H1 (cell line): ENCODE results near the gene BSND. TPM values are rescaled to one million over a fixed set of nuclear protein-coding genes. Genes with fewer than 3 reads are reported as not detected.

Source experiments
- CTCF ChIA-PET: fragments of 300-600 bp; sonication (Branson Sonifier 250); formaldehyde crosslinking; loops from one replicate; lab custom pipeline; 2021; ENCODE audit not compliant: partially characterized antibody; lab: Charles Lee
- POLR2A ChIA-PET: fragments of 300-600 bp; sonication (Branson Sonifier 250); formaldehyde crosslinking; loops from one replicate; lab custom pipeline; 2021; ENCODE audit warnings: inconsistent platforms; ENCODE audit not compliant: partially characterized antibody; lab: Charles Lee
- DNase-seq, 2 experiments: peaks; one replicate each; pipeline versions ENCODE4 v3.0.0 to v3.0.0-alpha.2; 2010 to 2022; ENCODE audit warnings: low spot score in 2 of 2, low read depth in 1 of 2, mixed read lengths in 1 of 2
- FAIRE-seq: peaks from 2 replicates; lab custom pipeline; 2011; peaks lifted over from hg19 to GRCh38; lab: Jason Lieb, UNC
- H2AFZ ChIP-seq: 2 replicates; pipeline ENCODE4 v1.8.1; 2012; ENCODE audit warnings: low read length, inconsistent platforms
- H2AK5ac ChIP-seq: 2 replicates; pipeline ENCODE4 v1.6.1; 2013; ENCODE audit warnings: low read depth, low read length
- H2BK120ac ChIP-seq: replicated peaks from 2 replicates; pipeline ENCODE3; 2013; ENCODE audit warnings: low read depth, low read length, inconsistent platforms
- H2BK12ac ChIP-seq: 2 replicates; pipeline ENCODE4 v1.6.1; 2013; ENCODE audit warnings: low read depth, low read length
- H2BK15ac ChIP-seq: 2 replicates; pipeline ENCODE4 v1.6.1; 2013; ENCODE audit warnings: low read length
- H2BK20ac ChIP-seq: 2 replicates; pipeline ENCODE4 v1.6.1; 2013; ENCODE audit warnings: low read length
- H2BK5ac ChIP-seq: 2 replicates; pipeline ENCODE4 v1.6.1; 2013; ENCODE audit warnings: low read depth, low read length
- H3K14ac ChIP-seq: 2 replicates; pipeline ENCODE4 v1.6.1; 2013; ENCODE audit warnings: inconsistent platforms; ENCODE audit not compliant: insufficient read length
- H3K18ac ChIP-seq: 2 replicates; pipeline ENCODE4 v1.6.1; 2013; ENCODE audit warnings: low read length; ENCODE audit errors: extremely low read depth
- H3K23ac ChIP-seq: 2 replicates; pipeline ENCODE4 v1.6.1; 2013; ENCODE audit warnings: inconsistent platforms; ENCODE audit not compliant: insufficient read length
- H3K23me2 ChIP-seq: 2 replicates; pipeline ENCODE4 v1.6.1; 2013; ENCODE audit warnings: low read depth, low read length
- H3K27ac ChIP-seq: 2 replicates; pipeline ENCODE4 v1.6.1; 2011; ENCODE audit warnings: low read depth, low read length, inconsistent platforms
- H3K27me3 ChIP-seq, 4 experiments: replicated peaks in 1 of 4; 1 replicate in 1 of 4; 2 replicates in 3 of 4; pipeline versions ENCODE4 v1.6.1 to v1.8.1; 2011 to 2013; ENCODE audit warnings: low read length in 3 of 4, mild to moderate bottlenecking in 3 of 4, inconsistent platforms in 2 of 4, mixed read lengths in 2 of 4, moderate library complexity in 1 of 4; ENCODE audit not compliant: control insufficient read depth in 3 of 4, insufficient read depth in 3 of 4; ENCODE audit errors: extremely low read depth in 1 of 4
- H3K36me3 ChIP-seq, 4 experiments: 2 replicates each; pipeline versions ENCODE4 v1.6.1 to v1.8.1; 2011 to 2013; ENCODE audit warnings: mild to moderate bottlenecking in 4 of 4, low read length in 3 of 4, moderate library complexity in 2 of 4, control low read depth in 1 of 4, inconsistent platforms in 1 of 4; ENCODE audit not compliant: insufficient read depth in 4 of 4, control insufficient read depth in 2 of 4
- H3K4ac ChIP-seq: replicated peaks from 2 replicates; pipeline ENCODE3; 2013; ENCODE audit warnings: low read length, low read depth, mixed read lengths, inconsistent platforms; ENCODE audit not compliant: insufficient read length
- H3K4me1 ChIP-seq, 4 experiments: replicated peaks in 1 of 4; 1 replicate in 1 of 4; 2 replicates in 3 of 4; pipeline versions ENCODE4 v1.6.1 to v1.8.1; 2011 to 2013; ENCODE audit warnings: low read length in 3 of 4, inconsistent platforms in 2 of 4, mixed read lengths in 1 of 4; ENCODE audit not compliant: insufficient read depth in 4 of 4, control insufficient read depth in 3 of 4
- H3K4me2 ChIP-seq, 2 experiments: 2 replicates each; pipeline versions ENCODE4 v1.6.1 to v1.8.1; 2011 to 2013; ENCODE audit warnings: low read depth in 2 of 2, low read length in 2 of 2, control low read depth in 1 of 2, inconsistent platforms in 1 of 2, mild to moderate bottlenecking in 1 of 2; ENCODE audit not compliant: insufficient read depth in 1 of 2
- H3K4me3 ChIP-seq, 4 experiments: fragments of 200-600, 300-600 bp in 1 of 4; sonication (generic), shearing (Covaris generic), sonication (Bioruptor Twin) in 1 of 4; 2 replicates each; pipeline versions ENCODE4 v1.5.1 to v1.8.1; 2011 to 2016; ENCODE audit warnings: low read length in 4 of 4, low read depth in 3 of 4, control low read depth in 2 of 4, inconsistent platforms in 2 of 4, mild to moderate bottlenecking in 2 of 4, mixed read lengths in 1 of 4, moderate library complexity in 1 of 4; ENCODE audit not compliant: insufficient read depth in 2 of 4; ENCODE audit errors: extremely low read depth in 1 of 4
- H3K56ac ChIP-seq: replicated peaks from 2 replicates; pipeline ENCODE3; 2013; ENCODE audit warnings: low read depth, mild to moderate bottlenecking, mixed read lengths, low read length, inconsistent platforms; ENCODE audit not compliant: insufficient read length
- H3K79me1 ChIP-seq: 2 replicates; pipeline ENCODE4 v1.6.1; 2013; ENCODE audit warnings: low read depth, low read length, control low read depth
- H3K79me2 ChIP-seq, 2 experiments: 2 replicates each; pipeline versions ENCODE4 v1.6.1 to v1.8.1; 2012 to 2013; ENCODE audit warnings: low read length in 2 of 2, mild to moderate bottlenecking in 2 of 2, inconsistent platforms in 1 of 2; ENCODE audit not compliant: insufficient read depth in 2 of 2, control insufficient read depth in 1 of 2
- H3K9ac ChIP-seq, 4 experiments: replicated peaks in 1 of 4; 1 replicate in 1 of 4; 2 replicates in 3 of 4; pipeline versions ENCODE4 v1.6.1 to v1.8.1; 2011 to 2013; ENCODE audit warnings: low read depth in 3 of 4, low read length in 3 of 4, control low read depth in 2 of 4, mild to moderate bottlenecking in 2 of 4, moderate library complexity in 2 of 4, inconsistent platforms in 1 of 4; ENCODE audit errors: extremely low read depth in 1 of 4
- H3K9me3 ChIP-seq, 2 experiments: 2 replicates each; pipeline versions ENCODE4 v1.6.1 to v1.8.1; 2012 to 2013; ENCODE audit warnings: mild to moderate bottlenecking in 2 of 2, moderate library complexity in 2 of 2, control low read depth in 1 of 2, inconsistent platforms in 1 of 2, low read depth in 1 of 2, low read length in 1 of 2, mixed read lengths in 1 of 2; ENCODE audit not compliant: insufficient read depth in 2 of 2
- H4K20me1 ChIP-seq, 2 experiments: replicated peaks in 1 of 2; 2 replicates each; pipeline versions ENCODE3 to v1.8.1; 2011 to 2013; ENCODE audit warnings: inconsistent platforms in 2 of 2, low read length in 2 of 2, mild to moderate bottlenecking in 1 of 2; ENCODE audit not compliant: insufficient read depth in 2 of 2, control insufficient read depth in 1 of 2
- H4K5ac ChIP-seq: 2 replicates; pipeline ENCODE4 v1.6.1; 2013; ENCODE audit warnings: low read length, low read depth, mixed read lengths, inconsistent platforms; ENCODE audit not compliant: insufficient read length
- H4K8ac ChIP-seq: 2 replicates; pipeline ENCODE4 v1.8.0; 2013; ENCODE audit warnings: mild to moderate bottlenecking, moderate library complexity, low read length, inconsistent platforms; ENCODE audit not compliant: insufficient read depth; ENCODE audit errors: extremely low read depth
- H4K91ac ChIP-seq: replicated peaks from 2 replicates; pipeline ENCODE3; 2013; ENCODE audit warnings: low read length, mixed read lengths, inconsistent platforms; ENCODE audit not compliant: insufficient read length
- ASH2L ChIP-seq: fragments of 200-600, 300-600 bp; sonication (generic); IDR thresholded peaks from one replicate; pipeline ENCODE4 v1.7.1; 2017; ENCODE audit warnings: low read length
- BACH1 ChIP-seq: IDR thresholded peaks from 2 replicates; pipeline ENCODE4 v1.6.1; 2012; ENCODE audit warnings: low read length, improper control_type of control experiment
- BCL11A ChIP-seq, 2 experiments: IDR thresholded peaks; one replicate each; pipeline ENCODE4 v1.6.1; 2011; ENCODE audit warnings: low read depth in 2 of 2, low read length in 2 of 2, mild to moderate bottlenecking in 2 of 2
- GABPA ChIP-seq: IDR thresholded peaks from 2 replicates; pipeline ENCODE4 v1.6.1; 2011; ENCODE audit warnings: mild to moderate bottlenecking, low read length, moderate library complexity, borderline replicate concordance; ENCODE audit not compliant: insufficient read depth
- MAX ChIP-seq: IDR thresholded peaks from 2 replicates; pipeline ENCODE4 v1.6.1; 2012; ENCODE audit warnings: inconsistent platforms
- RAD21 ChIP-seq, 2 experiments: IDR thresholded peaks in 1 of 2; conservative IDR thresholded peaks in 1 of 2; 2 replicates each; pipeline ENCODE4 v1.6.1; 2011; ENCODE audit warnings: low read depth in 2 of 2, low read length in 2 of 2, improper control_type of control experiment in 1 of 2, inconsistent platforms in 1 of 2, mild to moderate bottlenecking in 1 of 2, moderate library complexity in 1 of 2
- RBBP5 ChIP-seq: IDR thresholded peaks from 2 replicates; pipeline ENCODE4 v1.7.1; 2012; ENCODE audit warnings: low read depth, mild to moderate bottlenecking, inconsistent platforms, low read length, moderate library complexity, borderline replicate concordance
- RNF2 ChIP-seq: fragments of 200-900, 300-1000 bp; sonication (generic); IDR thresholded peaks from 2 replicates; pipeline ENCODE4 v1.7.1; 2016; ENCODE audit warnings: borderline replicate concordance, low read depth, mild to moderate bottlenecking, antibody characterized with exemption, low read length; ENCODE audit not compliant: poor library complexity, severe bottlenecking; ENCODE audit errors: missing control alignments
- ZNF274 ChIP-seq: IDR thresholded peaks from 2 replicates; pipeline ENCODE4 v1.7.0; 2012; ENCODE audit warnings: low read length, borderline replicate concordance; ENCODE audit errors: extremely low read depth
- WGBS, 2 experiments: shearing (Covaris generic) in 1 of 2; methylation state at CpG; one replicate each; pipeline versions ENCODE4 v1.1.6 to v1.1.7; 2013 to 2015; ENCODE audit warnings: low lambda C conversion rate in 2 of 2, mixed read lengths in 2 of 2, inconsistent platforms in 1 of 2, low coverage in 1 of 2, missing lambda C conversion rate in 1 of 2; ENCODE audit not compliant: insufficient replicate concordance in 2 of 2, insufficient coverage in 1 of 2, insufficient read length in 1 of 2; ENCODE audit errors: extremely low coverage in 1 of 2, missing lambda C conversion rate in 1 of 2; 5-methylcytosine and 5-hydroxymethylcytosine counted together
- polyA plus RNA-seq, 7 experiments: library from polyadenylated mRNA; depleted of rRNA in 3 of 7; stranded (reverse) in 5 of 7; unstranded in 2 of 7; fragments of >200 nt in 5 of 7; fragments of 200-250 nt in 2 of 7; gene quantifications; 1 replicate in 5 of 7; 2 replicates in 1 of 7; 4 replicates in 1 of 7; pipeline versions ENCODE4 v1.2.1 to v1.2.3, GENCODE V29; 2011 to 2013; ENCODE audit warnings: missing spikeins in 2 of 7, mixed read lengths in 2 of 7
- total RNA-seq: library from RNA; stranded (reverse); fragmentation: NEBNext Ultra II Directional; extraction: Animal tissue kit (Norgen Biotek cat#: 25700); gene quantifications from 2 replicates; pipeline ENCODE4 v1.2.1, GENCODE V29; 2021
- TF ChIP-seq, protein P1 (sequence below), 3 experiments: IDR thresholded peaks; 1 replicate in 2 of 3; 2 replicates in 1 of 3; pipeline versions ENCODE4 v1.5.1 to v1.6.1; 2011; ENCODE audit warnings: low read length in 3 of 3, mild to moderate bottlenecking in 3 of 3, inconsistent platforms in 2 of 3, low read depth in 1 of 3, moderate library complexity in 1 of 3; ENCODE audit not compliant: insufficient read depth in 1 of 3; ENCODE audit errors: control extremely low read depth in 1 of 3

Gene BSND
- total and polyA plus RNA-seq, 2 of the 8 experiments (the other 6 are each of a cell fraction or from before 2014, with no cell fraction given) = 0.43 to 0.68 TPM

GRCh38 chr1:55038552-55038838 is 39.8 kb downstream of the BSND start:
- WGBS, 2 experiments = 77% methylated on average over 3 of the region's 3 CpGs; no CpG with 5 or more reads in 1 of the 2 experiments

More at GRCh38 chr1:55038552-55038838, 39.8 kb downstream of the BSND start:
- Histone ChIP-seq H3K4me3 (no peak overlapping the region), H3K9ac (no peak overlapping the region), H2BK5ac (no peak overlapping the region), H3K79me2 (peaks cover 6 to 16% of the 10 kb centered on the region in 2 experiments; a peak in 2 of 4 replicates), H3K23ac (no peak overlapping the region), H2BK15ac (no peak overlapping the region), H4K8ac (no peak overlapping the region), H3K14ac (no peak overlapping the region), H3K4ac (no peak overlapping the region), H2BK120ac (no peak overlapping the region), H4K5ac (no peak overlapping the region), H3K56ac (no peak overlapping the region), H2AK5ac (no peak overlapping the region), H3K27ac (no peak overlapping the region), H3K36me3 (no peaks in the 10 kb centered on the region; a peak in 1 of 8 replicates), H4K91ac (peak overlapping the region; percentile 1), H3K79me1 (no peaks in the 10 kb centered on the region; the same call in none of the 2 replicates), H3K4me1 (peaks cover 0 to 13% (median 9%) of the 10 kb centered on the region in 4 experiments; a peak in 6 of 7 replicates), H3K4me2 (peak overlapping the region in 1 of 2 experiments; percentile 89; a peak in 1 of 4 replicates), H2BK12ac (no peak overlapping the region), H2BK20ac (no peak overlapping the region; the same call in 1 of the 2 replicates), H2AFZ (no peak overlapping the region), H3K23me2 (peaks cover 13% of the 10 kb centered on the region; the same call in 1 of the 2 replicates), H3K27me3 (peaks cover 9 to 39% (median 37%) of the 10 kb centered on the region in 4 experiments), H3K18ac (no peak overlapping the region), H3K9me3 (no peaks in the 10 kb centered on the region), H4K20me1 (peaks cover 0 to 12% of the 10 kb centered on the region in 2 experiments)
- FAIRE-seq = no peak
- ChIA-PET POLR2A (interaction anchor here (1.4 kb wide), 1 partner anchor 9 kb away, joined by 5 read pairs; no protein-coding TSS in a partner anchor), CTCF (interaction anchor here (0.9 to 1.9 kb wide), 9 partner anchors 11 to 229 kb away, joined by 3 to 9 read pairs (median 4); no protein-coding TSS in a partner anchor)
- TF ChIP-seq BCL11A (IDR thresholded peaks at IDR 0.05; ENCODE audit: low read depth in 2 of 2, low read length in 2 of 2) = no peak
- TF ChIP-seq MAX = no peak
- TF ChIP-seq RAD21 (IDR thresholded peaks at IDR 0.05 in 1 of 2, conservative IDR thresholded peaks at IDR 0.05 in 1 of 2; ENCODE audit: low read depth in 2 of 2, low read length in 2 of 2) = no peak
- TF ChIP-seq, protein P1, sequence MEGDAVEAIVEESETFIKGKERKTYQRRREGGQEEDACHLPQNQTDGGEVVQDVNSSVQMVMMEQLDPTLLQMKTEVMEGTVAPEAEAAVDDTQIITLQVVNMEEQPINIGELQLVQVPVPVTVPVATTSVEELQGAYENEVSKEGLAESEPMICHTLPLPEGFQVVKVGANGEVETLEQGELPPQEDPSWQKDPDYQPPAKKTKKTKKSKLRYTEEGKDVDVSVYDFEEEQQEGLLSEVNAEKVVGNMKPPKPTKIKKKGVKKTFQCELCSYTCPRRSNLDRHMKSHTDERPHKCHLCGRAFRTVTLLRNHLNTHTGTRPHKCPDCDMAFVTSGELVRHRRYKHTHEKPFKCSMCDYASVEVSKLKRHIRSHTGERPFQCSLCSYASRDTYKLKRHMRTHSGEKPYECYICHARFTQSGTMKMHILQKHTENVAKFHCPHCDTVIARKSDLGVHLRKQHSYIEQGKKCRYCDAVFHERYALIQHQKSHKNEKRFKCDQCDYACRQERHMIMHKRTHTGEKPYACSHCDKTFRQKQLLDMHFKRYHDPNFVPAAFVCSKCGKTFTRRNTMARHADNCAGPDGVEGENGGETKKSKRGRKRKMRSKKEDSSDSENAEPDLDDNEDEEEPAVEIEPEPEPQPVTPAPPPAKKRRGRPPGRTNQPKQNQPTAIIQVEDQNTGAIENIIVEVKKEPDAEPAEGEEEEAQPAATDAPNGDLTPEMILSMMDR (IDR thresholded peaks at IDR 0.05; ENCODE audit: control extremely low read depth in 1 of 3, insufficient read depth in 1 of 3, low read depth in 1 of 3, low read length in 3 of 3) = no peak
- TF ChIP-seq GABPA = no peak
- TF ChIP-seq RBBP5 = no peak
- TF ChIP-seq ZNF274 = no peak
- TF ChIP-seq ASH2L = no peak
- no peak for TF ChIP-seq RNF2
- no peak for TF ChIP-seq BACH1
- no peak for DNase-seq
